Ovary (tissue), 9 donors: ENCODE data around the gene IP6K1. TPM values are rescaled to one million over a fixed set of nuclear protein-coding genes. Genes with fewer than 3 reads are reported as not detected.

Source experiments
- DNase-seq, 5 donors: peaks; one replicate each; pipeline ENCODE4 v3.0.0-alpha.2; 2019 to 2020
- H3K27ac ChIP-seq, 2 donors: fragments of 200-600 bp; one replicate each; pipeline versions ENCODE4 v1.5.1 to v1.8.0; 2019 to 2022
- H3K27me3 ChIP-seq: fragments of 200-600 bp; one replicate; pipeline ENCODE4 v1.8.0; 2022
- H3K36me3 ChIP-seq: fragments of 200-600 bp; sonication (generic); one replicate; pipeline ENCODE4 v1.5.1; 2019
- H3K4me1 ChIP-seq: one replicate; pipeline ENCODE4 v1.8.1; 2013; ENCODE audit warnings: mild to moderate bottlenecking, moderate library complexity; ENCODE audit not compliant: insufficient read depth
- H3K4me3 ChIP-seq: fragments of 200-600 bp; sonication (generic); one replicate; pipeline ENCODE4 v1.5.1; 2017
- H3K9me3 ChIP-seq, 2 donors: fragments of 200-600 bp in 1 of 2; sonication (generic) in 1 of 2; one replicate each; pipeline versions ENCODE4 v1.5.1 to v1.8.1; 2013 to 2019; ENCODE audit warnings: mild to moderate bottlenecking in 1 of 2, moderate library complexity in 1 of 2
- EP300 ChIP-seq: sonication (generic); formaldehyde crosslinking; IDR thresholded peaks from one replicate; pipeline ENCODE4 v1.6.1; 2017; ENCODE audit warnings: antibody characterized with exemption
- POLR2A ChIP-seq: fragments of 450-650 bp; IDR thresholded peaks from one replicate; pipeline ENCODE4 v1.6.1; 2017; ENCODE audit warnings: antibody characterized with exemption, mild to moderate bottlenecking, moderate library complexity
- WGBS, 3 donors: extraction: QIAGEN DNeasy Blood & Tissue Kit in 1 of 3; methylation state at CpG; one replicate each; pipeline versions ENCODE4 v1.1.5 to v1.1.7; 2013 to 2017; 5-methylcytosine and 5-hydroxymethylcytosine counted together
- intact Hi-C, 4 donors: fragments of 100-400 bp; cut with DNase I; formaldehyde crosslinking; loops; one replicate each; pipeline versions ENCODE4 v1.11.0 to v1.15.1; 2022 to 2023
- polyA plus RNA-seq, 2 donors: library from polyadenylated mRNA; stranded (reverse); fragments of 200-250 nt in 1 of 2; fragments of 350-450 nt in 1 of 2; fragmentation: Illumina TruSeq in 1 of 2; extraction: RNeasy Lipid Tissue Mini Kit (QIAGEN cat#74804) in 1 of 2; gene quantifications; one replicate each; pipeline ENCODE4 v1.2.3, GENCODE V29; 2013 to 2014
- total RNA-seq, 7 donors: library from RNA; depleted of rRNA in 2 of 7; stranded (reverse); fragments of >200 nt in 2 of 7; fragmentation: NEBNext Ultra II Directional in 3 of 7; extraction: Animal tissue kit (Norgen Biotek cat#: 25700) in 3 of 7; gene quantifications; one replicate each; pipeline versions ENCODE4 v1.1.0 to v1.2.4, GENCODE V29; 2016 to 2023
- TF ChIP-seq, protein P1 (sequence below), 3 donors: fragments of 450-650 bp in 2 of 3; fragments of 200-600 bp in 1 of 3; IDR thresholded peaks; one replicate each; pipeline versions ENCODE4 v1.5.1 to v1.8.0; 2016 to 2022; ENCODE audit warnings: antibody characterized with exemption in 3 of 3, mild to moderate bottlenecking in 1 of 3
- donor health status: DM: no; HTN: no; CAD: no; lungs with moderate emphysema.
- donor health status: DM: no; HTN: no; CAD: no.
- donor health status: Bipolar disorder and iron deficiency.
- donor health status: DM: yes; HTN: yes; CAD: no.
- donor health status: DM: no; HTN: no; CAD: no.
- donor health status: DM: yes; HTN: yes; CAD: no.

The IP6K1 gene
- total and polyA plus RNA-seq, 9 donors, result 27.9 to 52.4 (median 47.0) TPM

DNA sequence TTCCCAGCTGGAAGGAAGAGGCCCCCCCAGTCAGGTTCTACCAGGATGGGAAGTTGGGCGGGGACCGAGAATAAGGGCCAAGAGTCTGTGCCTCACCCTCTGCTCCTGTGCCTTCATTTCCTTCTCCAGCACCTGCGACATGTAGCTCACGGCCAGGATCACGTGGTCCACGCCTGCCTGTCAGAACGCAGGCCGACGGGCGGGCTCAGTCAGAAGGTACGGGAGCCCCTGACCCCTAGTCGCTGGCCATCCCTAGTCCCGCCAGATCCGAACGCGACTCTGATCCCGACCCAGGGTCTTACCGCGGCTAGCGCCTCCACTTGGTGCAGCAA is 63.1 kb downstream of the IP6K1 start:
- H3K36me3 ChIP-seq, result no peaks in the 10 kb centered on the region
- no peaks in the 10 kb centered on the region for H3K9me3 ChIP-seq
- intact Hi-C loops, result loop anchor here in 2 of 4 donors (2.0 to 5.0 kb wide), 2 partner anchors 64 kb away; partner anchors contain the start of gene IP6K1 (in 2 of the 2)
- peak overlapping the region; percentile 68 to 87 for H3K27ac ChIP-seq
- no peak for TF ChIP-seq POLR2A
- TF ChIP-seq EP300, result no peak
- TF ChIP-seq, protein P1, sequence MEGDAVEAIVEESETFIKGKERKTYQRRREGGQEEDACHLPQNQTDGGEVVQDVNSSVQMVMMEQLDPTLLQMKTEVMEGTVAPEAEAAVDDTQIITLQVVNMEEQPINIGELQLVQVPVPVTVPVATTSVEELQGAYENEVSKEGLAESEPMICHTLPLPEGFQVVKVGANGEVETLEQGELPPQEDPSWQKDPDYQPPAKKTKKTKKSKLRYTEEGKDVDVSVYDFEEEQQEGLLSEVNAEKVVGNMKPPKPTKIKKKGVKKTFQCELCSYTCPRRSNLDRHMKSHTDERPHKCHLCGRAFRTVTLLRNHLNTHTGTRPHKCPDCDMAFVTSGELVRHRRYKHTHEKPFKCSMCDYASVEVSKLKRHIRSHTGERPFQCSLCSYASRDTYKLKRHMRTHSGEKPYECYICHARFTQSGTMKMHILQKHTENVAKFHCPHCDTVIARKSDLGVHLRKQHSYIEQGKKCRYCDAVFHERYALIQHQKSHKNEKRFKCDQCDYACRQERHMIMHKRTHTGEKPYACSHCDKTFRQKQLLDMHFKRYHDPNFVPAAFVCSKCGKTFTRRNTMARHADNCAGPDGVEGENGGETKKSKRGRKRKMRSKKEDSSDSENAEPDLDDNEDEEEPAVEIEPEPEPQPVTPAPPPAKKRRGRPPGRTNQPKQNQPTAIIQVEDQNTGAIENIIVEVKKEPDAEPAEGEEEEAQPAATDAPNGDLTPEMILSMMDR (IDR thresholded peaks at IDR 0.05), result no peak
- peak overlapping the region; percentile 96 for H3K4me3 ChIP-seq
- H3K4me1 ChIP-seq, result peaks cover 12% of the 10 kb centered on the region
- peak; percentile 51 to 65 (median 60) for DNase-seq
- no peaks in the 10 kb centered on the region for H3K27me3 ChIP-seq
- WGBS, 3 donors, result 0 to 1% (median 0%) methylated on average over 20 of the region's 20 CpGs

DNA sequence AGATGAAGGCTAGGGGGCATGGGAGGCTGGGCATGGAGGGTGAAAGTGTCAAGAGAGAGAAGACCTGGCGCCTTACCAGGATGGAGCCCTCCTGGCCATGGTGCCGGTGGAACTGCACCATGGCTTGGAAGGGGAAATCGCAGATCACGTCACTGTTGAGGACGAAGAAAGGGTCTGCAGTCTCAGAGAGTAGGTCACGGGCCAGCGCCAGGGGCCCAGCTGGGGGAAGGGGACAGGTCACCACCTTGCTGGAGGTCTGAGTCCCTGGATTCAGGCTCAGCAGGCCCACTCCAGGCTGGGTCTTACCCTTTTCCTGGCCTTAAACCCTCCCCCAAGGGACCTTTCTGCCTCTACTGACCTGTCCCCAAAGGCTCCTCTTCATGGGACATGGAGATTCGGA is 63.4 kb downstream of the IP6K1 start:
- intact Hi-C loops, result loop anchor here in 2 of 4 donors (2.0 to 5.0 kb wide), 2 partner anchors 64 kb away; partner anchors contain the start of gene IP6K1 (in 2 of the 2)
- H3K36me3 ChIP-seq, result no peaks in the 10 kb centered on the region
- TF ChIP-seq, protein P1 (IDR thresholded peaks at IDR 0.05), result no peak
- TF ChIP-seq POLR2A (no peak), EP300 (no peak)
- peaks cover 14% of the 10 kb centered on the region for H3K4me1 ChIP-seq
- 53 to 62% (median 56%) methylated on average over 8 of the region's 8 CpGs for WGBS, 3 donors
- H3K4me3 ChIP-seq, result peak overlapping the region; percentile 96
- H3K27ac ChIP-seq, result peak overlapping the region in 1 of 2 donors; percentile 87
- no peaks in the 10 kb centered on the region for H3K27me3 ChIP-seq
- peak in 2 of 5 donors; percentile 39 to 47 for DNase-seq
- H3K9me3 ChIP-seq, result no peaks in the 10 kb centered on the region

DNA sequence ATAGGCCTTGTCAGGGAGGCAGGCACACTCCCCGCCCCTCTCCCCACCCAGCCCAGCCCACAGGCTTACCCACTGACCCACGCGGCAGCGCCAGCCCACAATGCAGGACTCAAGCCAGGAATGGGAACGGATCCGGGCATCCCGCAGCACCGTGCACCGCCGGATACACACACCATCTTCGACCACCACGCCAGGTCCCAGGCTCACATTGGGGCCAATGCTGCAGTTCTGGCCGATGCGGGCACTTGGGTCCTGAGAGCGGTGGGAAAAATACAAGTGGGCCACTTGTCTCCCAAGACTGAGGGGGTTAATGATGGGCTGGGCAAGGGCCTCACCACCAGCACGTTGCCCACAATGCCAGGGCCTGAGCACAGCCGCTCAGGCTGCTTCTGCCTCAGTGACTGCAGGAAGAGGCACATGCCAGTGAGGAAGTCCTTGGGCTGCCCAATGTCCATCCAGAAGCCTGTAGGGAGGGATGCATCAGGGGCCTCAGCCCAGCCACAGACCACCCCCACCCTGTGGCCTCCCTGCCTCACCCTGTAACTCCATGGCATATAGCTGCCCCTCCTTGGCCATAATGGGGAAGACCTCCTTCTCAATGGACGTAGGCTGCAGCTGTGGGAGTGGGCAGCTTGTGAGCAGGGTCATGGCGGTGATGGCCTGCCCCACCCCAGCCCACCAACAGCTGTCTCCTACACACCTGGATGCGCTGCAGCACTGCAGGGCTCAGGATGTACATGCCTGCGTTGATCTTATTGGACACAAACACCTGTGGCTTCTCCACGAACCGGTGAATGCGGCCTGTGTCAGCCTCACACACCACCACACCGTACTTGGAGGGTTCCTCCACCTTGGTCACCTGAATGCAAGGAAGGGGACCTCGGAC is 64.2 kb downstream of the IP6K1 start:
- TF ChIP-seq EP300 (no peak), POLR2A (no peak)
- TF ChIP-seq, protein P1 (IDR thresholded peaks at IDR 0.05), result no peak
- DNase-seq, result peak in 3 of 5 donors; percentile 27 to 48 (median 40)
- no peaks in the 10 kb centered on the region for H3K27me3 ChIP-seq
- no peak overlapping the region for H3K27ac ChIP-seq
- WGBS, 3 donors, result 72 to 78% (median 77%) methylated on average over 26 of the region's 26 CpGs
- no peaks in the 10 kb centered on the region for H3K36me3 ChIP-seq
- H3K4me3 ChIP-seq, result no peak overlapping the region
- H3K9me3 ChIP-seq, result no peaks in the 10 kb centered on the region
- intact Hi-C loops, result loop anchor here in 2 of 4 donors (2.0 to 5.0 kb wide), 2 partner anchors 65 kb away; partner anchors contain the start of gene IP6K1 (in 2 of the 2)
- peaks cover 14% of the 10 kb centered on the region for H3K4me1 ChIP-seq

DNA sequence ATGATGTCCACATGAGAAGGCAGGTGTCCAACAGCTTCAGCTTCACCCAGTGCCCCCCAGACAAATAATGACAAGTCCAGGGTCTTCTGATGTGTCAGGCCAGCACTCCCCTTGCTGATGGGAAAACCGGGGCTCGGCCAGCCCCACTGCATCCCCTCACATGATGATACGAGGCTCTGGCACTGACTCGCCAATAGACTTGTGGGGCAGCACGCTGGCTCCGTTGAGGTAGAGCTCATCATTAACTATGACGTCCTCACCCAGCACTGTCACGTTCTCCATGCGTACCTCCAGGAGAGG is 64.8 kb downstream of the IP6K1 start:
- Histone ChIP-seq H3K27me3 (no peaks in the 10 kb centered on the region), H3K4me1 (peaks cover 14% of the 10 kb centered on the region), H3K36me3 (no peaks in the 10 kb centered on the region), H3K9me3 (no peaks in the 10 kb centered on the region), H3K27ac (no peak overlapping the region), H3K4me3 (no peak overlapping the region)
- TF ChIP-seq POLR2A (no peak), EP300 (no peak)
- TF ChIP-seq, protein P1 (IDR thresholded peaks at IDR 0.05), result no peak
- DNase-seq, result peak in 1 of 5 donors; percentile 18
- intact Hi-C loops, result loop anchor here in 1 of 4 donors (5.0 kb wide), 1 partner anchor 66 kb away; the partner anchor contains the start of gene IP6K1
- WGBS, 3 donors, result 63 to 70% (median 65%) methylated on average over 8 to 9 of the region's 9 CpGs
